HG03469 (cell line): Measurements from ENCODE around the gene PPP4R1.
"Not testable (repeated sequence)": the region's sequence is repeated elsewhere in the genome, so short reads cannot be mapped to it uniquely, and the experiment has no call there.

Experiments used
- ATAC-seq: cut with Tn5 transposase; IDR thresholded peaks from one replicate; pipeline ENCODE4 v1.9.1; 2021; ENCODE audit warnings: mild to moderate bottlenecking, moderate library complexity, moderate number of reproducible peaks; ENCODE audit not compliant: unreplicated experiment

The PPP4R1 gene

DNA sequence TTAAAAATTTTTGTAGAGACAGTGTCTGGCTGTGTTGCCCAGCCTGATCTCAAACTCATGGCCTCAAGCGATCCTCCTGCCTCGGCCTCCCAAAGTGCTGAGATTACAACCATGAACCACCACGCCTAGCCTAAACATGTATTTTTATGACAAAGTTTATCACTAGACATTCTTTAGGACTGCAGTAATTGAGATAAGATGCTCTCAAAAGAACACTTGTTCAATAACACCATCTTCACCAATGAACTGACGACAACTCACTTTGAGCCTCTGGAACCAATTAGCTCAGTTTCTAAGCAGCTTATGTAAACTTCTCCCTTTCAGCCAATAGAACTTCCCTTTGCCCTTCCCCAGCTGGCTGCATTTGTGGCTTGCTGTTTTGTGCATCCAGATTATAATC, 15.3 kb upstream of the PPP4R1 start:
- ATAC-seq = no peak

GRCh38 chr18:9628984-9629383, 14.6 kb upstream of the PPP4R1 start:
- no peak for ATAC-seq

DNA sequence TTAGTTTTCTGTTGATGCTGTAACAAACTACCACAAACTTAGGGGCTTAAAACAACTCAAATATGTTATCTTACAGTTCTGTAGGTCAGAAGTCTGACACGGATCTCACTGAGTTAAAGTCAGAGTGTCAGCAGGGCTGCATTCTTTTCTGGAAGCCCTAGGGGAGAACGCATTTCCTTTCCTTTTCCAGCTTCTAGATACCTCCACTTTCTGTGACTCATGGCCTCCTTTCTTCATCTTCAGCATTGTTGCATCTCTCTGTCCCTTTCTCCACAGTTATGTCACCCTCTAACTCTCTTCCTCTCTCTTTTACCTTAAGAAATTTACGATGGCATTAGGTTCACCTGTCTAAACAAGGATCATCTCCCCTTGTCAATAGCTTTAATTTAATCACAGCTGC, 13.3 kb upstream of the PPP4R1 start:
- ATAC-seq = no peak

GRCh38 chr18:9619990-9620389, 5.6 kb upstream of the PPP4R1 start:
- ATAC-seq = no peak

GRCh38 chr18:9619545-9619944, 5.2 kb upstream of the PPP4R1 start:
- ATAC-seq = no peak

DNA sequence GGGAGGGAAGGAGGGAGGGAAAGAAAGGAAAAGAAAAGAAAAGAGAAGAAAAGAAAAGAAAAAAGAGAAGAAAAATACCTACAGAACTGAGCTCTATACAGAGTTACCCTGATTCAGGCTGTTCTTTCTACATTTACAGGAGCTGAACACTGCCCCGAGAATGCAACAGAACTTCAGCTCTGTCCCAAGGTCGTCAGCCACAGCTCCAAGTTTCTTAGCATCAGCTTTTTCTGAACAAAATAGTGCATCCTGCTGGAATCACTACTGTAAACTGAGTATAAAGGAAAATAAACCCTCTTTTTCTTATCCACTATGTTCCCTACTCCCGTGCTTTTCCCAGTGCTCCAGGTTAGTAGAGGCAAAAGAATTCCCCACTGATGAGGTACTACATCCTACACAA, 4.7 kb upstream of the PPP4R1 start:
- ATAC-seq = no peak

DNA sequence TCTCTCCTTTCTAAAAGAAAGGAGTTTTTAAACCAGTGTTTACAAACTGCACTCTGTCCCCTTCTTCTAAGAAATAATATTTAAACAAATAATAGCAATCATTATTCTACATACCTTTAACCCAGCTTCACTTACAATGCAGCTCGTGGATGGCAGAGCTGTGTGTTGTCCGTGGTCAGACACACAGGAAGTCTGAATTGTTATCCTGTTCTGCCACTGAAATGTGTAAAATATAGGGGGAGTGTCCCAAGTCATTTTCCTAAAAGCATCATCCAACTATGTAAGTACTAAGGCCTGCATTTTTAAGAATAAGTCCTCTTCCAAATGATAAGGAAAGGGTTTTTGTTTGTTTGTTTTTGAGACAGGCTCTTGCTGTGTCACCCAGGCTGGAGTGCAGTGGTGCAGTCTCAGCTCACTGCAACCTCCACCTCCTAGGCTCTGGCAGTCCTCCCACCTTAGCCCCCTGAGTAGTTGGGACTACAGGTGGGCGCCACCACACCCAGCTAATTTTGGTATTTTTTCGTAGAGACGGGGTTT, 2.7 kb upstream of the PPP4R1 start:
- ATAC-seq = no peak

DNA sequence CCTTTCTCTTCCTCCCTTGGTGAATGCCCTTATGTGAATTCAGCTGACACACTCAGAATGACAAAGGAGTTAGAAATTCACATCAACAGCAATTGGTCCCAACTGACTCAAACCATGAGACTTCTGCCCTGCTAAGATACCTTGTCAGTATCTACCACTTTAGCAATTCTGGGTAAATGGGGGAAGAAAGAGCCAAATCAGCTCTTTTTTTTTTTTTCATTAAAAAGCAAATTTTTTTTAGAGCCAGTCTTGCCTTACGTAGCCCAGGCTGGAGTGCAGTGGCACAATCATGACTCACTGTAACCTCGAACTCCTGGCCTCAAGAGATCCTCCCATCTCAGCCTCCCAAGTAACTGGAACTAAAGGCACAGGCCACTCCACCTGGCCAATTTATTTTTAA, 1.7 kb upstream of the PPP4R1 start:
- ATAC-seq = no peak

- ATAC-seq = no peak
These were observed 980 bp upstream of the PPP4R1 start for GRCh38 chr18:9615280-9615797.

GRCh38 chr18:9613550-9614400, 584 bp downstream of the PPP4R1 start:
- ATAC-seq = no peak

DNA sequence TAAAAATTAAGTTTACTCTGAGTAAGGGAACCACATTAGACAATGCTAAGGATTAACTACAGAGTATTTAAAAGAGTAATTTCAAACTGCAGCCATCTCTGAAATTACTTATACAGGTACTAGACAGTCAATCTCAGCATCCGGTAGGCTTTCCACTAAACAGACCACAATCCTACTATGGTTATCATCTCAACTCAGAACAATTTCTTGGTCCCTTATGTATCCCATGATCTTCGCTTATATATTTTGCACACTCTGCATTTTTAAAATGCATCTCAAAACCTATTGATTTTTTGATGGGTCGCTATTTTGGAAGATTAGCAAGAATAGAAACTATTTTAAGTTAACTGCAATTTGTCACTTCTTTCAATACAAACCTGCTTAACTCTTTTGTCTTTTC, 1.4 kb downstream of the PPP4R1 start:
- no peak for ATAC-seq

- ATAC-seq = no peak
These were observed 2.0 kb downstream of the PPP4R1 start for GRCh38 chr18:9612215-9612830.

- ATAC-seq = no peak
These were observed 5.2 kb downstream of the PPP4R1 start for GRCh38 chr18:9609190-9609589.

GRCh38 chr18:9608728-9609127, 5.6 kb downstream of the PPP4R1 start:
- ATAC-seq = no peak

DNA sequence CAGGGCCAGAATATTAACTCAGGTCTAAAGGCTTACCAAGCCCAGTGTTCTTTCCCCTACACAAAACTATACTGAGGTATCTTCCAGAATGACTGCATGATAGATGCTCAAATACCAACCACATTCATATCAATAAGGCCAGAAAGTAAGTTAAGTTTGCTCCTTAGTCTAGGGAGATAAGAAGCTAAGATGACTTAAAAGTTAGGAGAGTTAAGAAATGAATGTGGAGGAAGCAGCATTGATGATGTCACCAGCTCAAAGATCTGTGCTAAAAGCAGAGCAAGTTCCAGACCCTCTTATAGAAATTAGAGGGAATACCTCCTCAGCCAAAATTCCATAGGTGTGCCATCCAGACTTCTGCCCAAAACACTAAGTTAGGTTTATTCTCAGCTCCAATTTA, 6.1 kb downstream of the PPP4R1 start:
- no peak for ATAC-seq

- ATAC-seq = not testable (repeated sequence)
These were observed 7.2 kb downstream of the PPP4R1 start for GRCh38 chr18:9607111-9607510.

DNA sequence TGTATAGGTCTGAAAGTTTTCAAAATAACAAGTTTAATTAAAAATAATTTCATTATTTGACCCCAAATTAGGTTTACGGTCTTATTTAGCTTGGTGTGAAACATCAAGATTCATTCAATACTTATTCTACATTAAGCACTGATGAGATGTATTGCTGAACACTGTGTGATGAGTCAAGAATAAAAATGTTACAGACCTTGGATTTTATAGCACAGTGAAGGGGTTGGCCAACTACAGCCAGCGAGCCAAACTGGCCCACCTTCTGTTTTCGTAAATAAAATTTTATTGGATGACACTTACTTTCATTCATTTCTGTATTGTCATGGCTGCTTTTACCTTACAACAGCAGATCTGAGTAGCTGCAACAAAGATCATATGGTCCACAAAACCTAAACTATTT, 8.3 kb downstream of the PPP4R1 start:
- ATAC-seq = no peak

- ATAC-seq = no peak
These were observed 10.0 kb downstream of the PPP4R1 start for GRCh38 chr18:9604348-9604747.

- ATAC-seq = no peak
These were observed 15.0 kb downstream of the PPP4R1 start for GRCh38 chr18:9599328-9599727.

DNA sequence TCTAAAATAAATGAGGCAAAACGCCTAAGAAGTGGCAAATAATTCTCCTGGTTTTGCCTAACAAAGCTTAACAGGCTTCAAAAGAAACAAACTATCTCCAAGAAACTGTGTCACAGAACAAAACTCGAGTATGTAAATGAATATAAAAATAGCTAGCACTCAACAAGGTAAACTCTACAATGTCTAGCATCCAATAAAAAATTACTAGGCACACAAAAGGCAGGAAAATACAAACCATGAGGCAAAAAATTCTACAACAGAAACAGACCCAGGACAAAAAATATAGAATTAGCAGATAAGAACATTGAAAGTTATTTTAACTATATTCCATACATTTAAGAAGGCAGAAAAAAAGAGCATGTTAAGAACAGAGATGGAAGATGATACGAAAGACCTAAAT, 16.8 kb downstream of the PPP4R1 start:
- no peak for ATAC-seq

DNA sequence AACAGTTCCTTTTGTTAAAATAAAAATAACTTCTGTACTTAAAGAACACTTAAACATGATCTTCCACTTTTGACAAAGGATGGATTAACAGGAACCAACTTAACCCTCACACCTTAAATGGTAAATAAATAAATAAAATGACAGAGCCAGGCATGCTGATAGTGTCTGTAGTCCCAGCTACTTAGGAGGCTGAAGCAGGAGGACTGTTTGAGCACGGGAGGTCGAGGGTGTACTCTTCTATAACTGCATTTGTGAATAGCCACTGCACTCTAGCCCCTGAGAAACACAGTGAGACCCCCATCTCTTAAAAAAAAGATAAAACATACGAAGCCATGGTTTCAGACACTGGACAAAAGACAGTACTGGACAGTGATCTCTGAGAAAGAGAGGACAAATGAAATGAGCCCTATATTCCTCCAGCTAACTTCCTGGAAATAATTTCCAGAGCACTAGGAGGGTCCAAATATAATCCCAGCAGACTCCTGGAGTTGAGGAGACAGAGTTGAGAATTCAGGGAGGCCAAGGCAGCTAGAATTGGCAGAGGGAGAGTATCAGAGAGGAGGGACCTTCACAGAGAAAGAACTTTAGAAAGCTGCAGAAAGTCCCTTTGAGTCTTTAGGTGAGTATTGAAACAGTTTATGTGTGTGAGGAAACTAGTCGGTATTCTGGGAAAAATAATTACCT, 17.4 kb downstream of the PPP4R1 start:
- ATAC-seq = no peak
